KOPT-K1 (cell line): ENCODE results near the gene CTDSPL.
"Not testable (repeated sequence)": the region's sequence is repeated elsewhere in the genome, so short reads cannot be mapped to it uniquely, and the experiment has no call there.

Source experiments
- H3K27ac ChIP-seq: fragments of 200-600 bp; sonication (generic); 2 replicates; pipeline ENCODE4 v1.5.1; 2016; ENCODE audit warnings: antibody characterized with exemption, mild to moderate bottlenecking, low read depth, low read length; ENCODE audit not compliant: poor library complexity, severe bottlenecking
- H3K36me3 ChIP-seq: fragments of 200-600 bp; sonication (generic); 2 replicates; pipeline ENCODE4 v1.5.1; 2017; ENCODE audit warnings: antibody characterized with exemption, mild to moderate bottlenecking, low read length, moderate library complexity; ENCODE audit not compliant: insufficient read depth
- H3K9me3 ChIP-seq: fragments of 200-600 bp; sonication (generic); 2 replicates; pipeline ENCODE4 v1.5.1; 2017; ENCODE audit warnings: antibody characterized with exemption, low read length, mild to moderate bottlenecking; ENCODE audit not compliant: insufficient read depth, poor library complexity, severe bottlenecking

The CTDSPL gene

DNA sequence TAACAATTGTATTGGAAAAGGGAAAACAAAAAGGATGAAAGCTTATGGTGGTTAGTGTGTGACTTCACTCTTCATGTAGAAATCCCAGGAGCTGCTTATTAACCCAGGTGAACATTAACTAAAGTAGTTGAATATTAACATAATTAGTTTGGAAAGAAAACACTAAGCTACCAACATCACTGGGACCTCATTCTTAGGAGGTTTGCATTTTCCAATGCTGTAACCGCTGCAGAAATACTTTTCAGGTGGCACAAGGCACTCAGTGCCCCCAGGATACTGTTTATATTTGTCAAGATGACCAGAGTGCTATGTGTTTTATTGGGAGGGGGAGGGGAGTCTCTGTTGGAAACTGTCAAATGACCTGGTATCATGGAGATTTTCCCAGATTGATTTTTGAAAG is 103.0 kb downstream of the CTDSPL start:
- Histone ChIP-seq H3K27ac (no peak overlapping the region), H3K36me3 (no peaks in the 10 kb centered on the region), H3K9me3 (no peaks in the 10 kb centered on the region)

DNA sequence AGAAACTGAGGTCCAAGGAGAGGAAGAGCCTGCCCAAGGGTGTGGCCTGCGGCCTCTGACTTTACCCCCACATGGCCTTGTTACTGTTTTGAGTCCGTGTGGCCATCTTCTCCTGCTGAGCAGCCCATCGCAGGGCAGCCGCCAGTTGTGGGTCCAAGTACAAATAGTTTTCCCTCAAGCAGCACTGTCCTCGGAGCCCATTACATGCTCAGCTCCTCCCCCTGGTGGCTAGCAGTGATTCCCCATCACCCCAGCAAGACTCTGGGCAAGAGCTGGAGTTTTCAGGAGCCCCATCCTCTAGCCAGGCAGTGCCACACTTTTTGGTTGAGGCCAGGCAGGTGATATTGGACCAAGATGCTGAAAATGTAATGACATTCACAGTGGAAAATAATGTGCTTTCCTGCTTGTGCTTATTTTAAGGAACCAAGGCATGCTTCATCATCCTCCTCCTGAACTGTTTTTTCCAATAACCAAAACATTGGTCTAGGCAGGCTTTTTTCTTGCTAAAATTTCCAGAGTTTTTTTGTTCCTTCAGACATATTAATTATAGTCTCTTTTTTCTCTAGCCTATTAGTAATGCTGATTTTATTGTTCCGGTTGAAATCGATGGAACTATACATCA is 105.7 kb downstream of the CTDSPL start:
- Histone ChIP-seq H3K27ac (no peak overlapping the region), H3K9me3 (no peaks in the 10 kb centered on the region), H3K36me3 (no peaks in the 10 kb centered on the region)

GRCh38 chr3:37968199-37968598 is 106.5 kb downstream of the CTDSPL start:
- H3K27ac ChIP-seq: no peak overlapping the region
- no peaks in the 10 kb centered on the region for H3K9me3 ChIP-seq
- no peaks in the 10 kb centered on the region for H3K36me3 ChIP-seq

DNA sequence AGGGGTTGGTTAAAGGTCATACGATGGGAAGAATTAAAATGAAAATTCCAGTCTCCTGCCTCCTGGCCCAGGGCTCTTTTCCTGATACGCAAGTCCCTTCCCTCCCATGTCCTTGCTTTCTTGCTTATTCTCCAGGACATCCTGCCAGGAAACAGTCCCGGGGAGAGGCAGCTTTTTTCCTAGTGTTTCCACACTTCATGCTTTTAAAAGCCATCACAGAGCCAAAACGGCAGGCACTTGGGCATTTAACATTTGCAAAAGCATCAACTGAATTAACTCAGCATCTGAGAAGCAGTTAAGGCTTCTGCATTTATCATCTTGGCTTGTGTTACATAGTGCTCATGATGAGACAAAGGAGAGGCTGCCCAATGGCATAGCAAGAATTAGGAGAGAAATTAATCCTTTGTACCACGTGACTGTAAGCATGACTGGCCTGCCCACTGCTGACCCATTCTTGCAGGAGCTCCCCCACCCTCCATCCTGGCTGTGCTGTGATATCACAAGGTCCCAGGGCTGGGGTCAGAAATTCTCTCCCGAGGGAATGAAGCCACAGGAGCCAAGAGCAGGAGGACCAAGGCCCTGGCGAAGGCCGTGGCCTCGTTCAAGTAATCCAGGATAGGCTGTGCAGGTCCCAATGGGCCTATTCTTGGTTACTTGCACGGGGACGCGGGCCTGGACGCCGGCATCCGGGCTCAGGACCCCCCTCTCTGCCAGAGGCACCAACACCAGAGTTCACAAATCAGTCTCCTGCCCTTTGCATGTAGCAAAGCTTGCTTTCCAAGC is 107.3 kb downstream of the CTDSPL start:
- no peaks in the 10 kb centered on the region for H3K36me3 ChIP-seq
- no peak overlapping the region for H3K27ac ChIP-seq
- H3K9me3 ChIP-seq: no peaks in the 10 kb centered on the region

- no peak overlapping the region for H3K27ac ChIP-seq
- H3K9me3 ChIP-seq: no peaks in the 10 kb centered on the region
- H3K36me3 ChIP-seq: no peaks in the 10 kb centered on the region
Observed at GRCh38 chr3:37969596-37970100, 108.0 kb downstream of the CTDSPL start.

DNA sequence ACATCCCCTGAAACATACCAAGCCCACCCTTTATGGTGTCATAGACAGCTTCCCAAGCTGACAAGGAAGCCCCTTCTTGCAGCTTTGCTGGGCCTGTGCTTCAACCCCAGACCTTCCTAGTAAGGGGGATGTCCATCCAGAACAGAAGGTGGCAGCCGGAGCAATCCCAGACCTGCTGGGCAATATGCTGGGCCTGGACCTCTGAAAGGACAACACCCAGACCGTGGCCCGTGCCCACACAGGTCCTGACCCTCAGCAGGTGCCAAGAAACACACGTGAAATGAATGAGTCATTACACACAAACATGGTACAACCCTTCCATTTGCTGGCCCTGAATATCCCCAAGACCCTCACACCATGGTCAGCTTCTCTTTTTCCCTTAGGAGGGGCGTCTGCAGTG is 109.1 kb downstream of the CTDSPL start:
- peaks cover 3% of the 10 kb centered on the region for H3K36me3 ChIP-seq

GRCh38 chr3:37971467-37971866 is 109.8 kb downstream of the CTDSPL start:
- Histone ChIP-seq H3K36me3 (peaks cover 8% of the 10 kb centered on the region), H3K9me3 (no peaks in the 10 kb centered on the region), H3K27ac (no peak overlapping the region)

More for the DNA sequence above, 109.1 kb downstream of the CTDSPL start:
- H3K27ac ChIP-seq: no peak overlapping the region
- H3K9me3 ChIP-seq: no peaks in the 10 kb centered on the region

DNA sequence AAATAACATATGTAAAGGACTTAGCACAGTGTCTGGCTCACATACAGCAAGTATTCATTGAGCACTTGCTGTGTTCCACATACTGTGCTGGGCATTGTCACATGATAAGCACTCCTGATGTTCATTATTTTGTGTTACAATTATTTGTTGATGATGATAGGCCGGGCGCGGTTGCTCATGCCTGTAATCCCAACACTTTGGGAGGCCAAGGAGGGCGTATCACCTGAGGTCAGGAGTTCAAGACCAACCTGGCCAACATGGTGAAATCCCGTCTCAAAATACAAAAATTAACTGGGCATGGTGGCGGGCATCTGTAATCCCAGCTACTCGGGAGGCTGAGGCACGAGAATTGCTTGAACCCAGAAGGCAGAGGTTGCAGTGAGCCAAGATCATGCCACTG is 110.4 kb downstream of the CTDSPL start:
- H3K36me3 ChIP-seq, H3K27ac ChIP-seq, H3K9me3 ChIP-seq: not testable (repeated sequence)

- Histone ChIP-seq H3K27ac (no peak overlapping the region), H3K36me3 (peaks cover 8% of the 10 kb centered on the region), H3K9me3 (no peaks in the 10 kb centered on the region)
Observed at GRCh38 chr3:37973246-37974054, 111.8 kb downstream of the CTDSPL start.

DNA sequence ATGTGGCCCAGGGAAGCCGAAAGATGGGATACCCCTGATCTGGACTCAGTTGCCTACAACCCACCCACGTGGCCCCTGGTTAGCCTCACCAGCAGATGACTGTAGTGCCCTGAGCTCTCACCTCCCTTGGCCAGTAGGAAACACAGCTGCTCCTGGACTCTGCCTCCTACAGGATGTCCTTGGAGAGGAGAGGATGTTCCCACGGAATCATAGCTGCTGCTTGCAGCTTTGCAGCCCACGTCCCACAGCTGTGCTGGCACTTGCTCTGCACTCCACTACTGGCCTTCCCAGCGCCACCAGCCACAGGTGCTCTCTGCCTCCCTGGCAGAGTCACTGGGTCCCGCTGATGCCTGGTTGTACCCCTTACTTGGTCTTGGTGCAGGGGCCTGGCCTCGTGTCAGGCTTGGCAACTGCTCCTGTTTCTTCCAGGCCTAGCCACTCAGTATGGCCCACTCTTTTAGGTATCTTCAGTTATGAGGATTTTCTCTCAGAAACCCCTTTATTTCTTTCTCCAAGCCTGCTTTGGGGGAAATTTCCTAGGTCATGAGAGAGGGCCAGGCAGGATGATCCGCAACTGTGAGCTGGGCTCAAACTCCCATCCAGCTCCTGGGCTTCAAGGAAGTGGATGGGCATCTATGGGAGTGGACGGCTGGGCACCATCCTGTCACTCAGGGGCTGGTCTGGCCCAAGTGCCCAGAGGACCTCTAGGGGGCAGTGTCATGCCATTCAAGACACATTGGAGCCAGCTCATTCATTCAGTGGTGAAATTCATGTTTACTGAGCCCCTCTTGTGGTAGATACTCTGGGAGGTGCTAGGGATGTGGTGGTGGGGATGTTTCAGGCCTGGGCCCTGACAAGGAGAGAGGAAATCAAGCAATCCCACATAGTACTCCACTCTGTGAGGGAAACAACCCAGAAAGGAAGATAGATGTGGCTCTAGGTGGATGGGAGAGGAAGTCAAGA is 112.7 kb downstream of the CTDSPL start:
- H3K36me3 ChIP-seq: peaks cover 8% of the 10 kb centered on the region
- H3K27ac ChIP-seq: no peak overlapping the region
- H3K9me3 ChIP-seq: no peaks in the 10 kb centered on the region

- Histone ChIP-seq H3K9me3 (no peaks in the 10 kb centered on the region), H3K27ac (no peak overlapping the region), H3K36me3 (peaks cover 26% of the 10 kb centered on the region)
Observed at GRCh38 chr3:37979541-37980461, 118.1 kb downstream of the CTDSPL start.

DNA sequence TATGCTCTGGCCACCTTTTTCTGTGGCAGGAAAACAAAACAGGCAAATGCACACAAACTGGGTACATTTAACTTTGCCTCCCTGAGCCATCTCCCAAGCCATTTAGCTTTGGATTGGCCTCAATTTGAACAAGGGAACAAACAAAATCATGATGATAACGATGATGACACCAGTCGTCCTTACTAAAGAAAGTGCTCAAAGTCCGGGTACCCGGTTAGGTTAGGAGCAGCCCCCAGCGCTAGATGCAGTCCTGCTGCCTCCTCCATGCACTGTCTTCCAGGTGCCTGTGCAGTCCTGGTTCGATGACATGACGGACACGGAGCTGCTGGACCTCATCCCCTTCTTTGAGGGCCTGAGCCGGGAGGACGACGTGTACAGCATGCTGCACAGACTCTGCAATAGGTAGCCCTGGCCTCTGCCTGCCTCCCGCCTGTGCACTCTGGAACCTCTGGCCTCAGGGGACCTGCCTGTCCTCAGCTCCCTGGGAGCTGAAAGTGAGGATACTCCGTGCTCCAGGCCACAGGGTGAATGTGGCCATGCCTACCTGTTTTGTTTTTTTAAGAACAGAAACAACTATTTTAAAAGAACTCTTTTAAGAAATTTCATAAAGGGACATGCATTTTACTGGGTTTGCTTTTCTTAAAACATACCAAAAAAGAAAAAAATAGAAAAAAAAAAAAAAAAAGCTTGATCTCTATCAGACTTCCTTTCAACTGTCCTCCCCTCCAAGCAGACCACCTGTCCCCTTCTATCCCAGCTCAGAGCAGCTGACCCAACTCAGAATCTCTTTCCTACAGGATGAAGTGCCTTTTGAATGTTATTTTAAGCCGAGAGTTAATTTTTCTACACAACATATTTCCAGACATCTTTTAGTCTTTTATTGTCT is 119.0 kb downstream of the CTDSPL start:
- peaks cover 26% of the 10 kb centered on the region for H3K36me3 ChIP-seq
- H3K27ac ChIP-seq: no peak overlapping the region
- no peaks in the 10 kb centered on the region for H3K9me3 ChIP-seq

DNA sequence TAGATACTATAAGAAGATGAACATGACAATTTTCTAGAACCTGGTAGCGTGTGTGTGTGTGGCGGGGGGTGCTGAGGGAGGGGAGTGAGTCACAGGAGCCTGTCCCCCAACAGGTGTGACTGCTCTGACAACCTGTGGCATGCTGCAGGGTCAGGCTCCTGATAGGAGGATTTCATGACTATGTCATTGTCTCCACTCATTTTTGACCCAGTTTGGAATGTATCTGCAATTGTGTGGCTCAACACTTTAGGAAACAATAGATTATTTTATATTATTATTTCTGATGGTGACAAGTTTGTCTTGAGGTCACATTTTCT is 119.6 kb downstream of the CTDSPL start:
- peaks cover 20% of the 10 kb centered on the region for H3K36me3 ChIP-seq
- H3K9me3 ChIP-seq: no peaks in the 10 kb centered on the region

More for the DNA sequence above, 119.6 kb downstream of the CTDSPL start:
- no peak overlapping the region for H3K27ac ChIP-seq
